SK-N-SH (cell line): Measurements from ENCODE around the gene ALDOA.

ENCODE experiments used
- CTCF ChIP-seq: fragments of 200-600 bp; sonication (generic); IDR thresholded peaks from 2 replicates; pipeline ENCODE4 v1.6.1; 2017; ENCODE audit warnings: antibody characterized with exemption, mild to moderate bottlenecking, moderate library complexity
- GATA2 ChIP-seq: sonication (generic); formaldehyde crosslinking; IDR thresholded peaks from 2 replicates; pipeline ENCODE4 v1.5.0; 2020; ENCODE audit warnings: mild to moderate bottlenecking, missing genetic modification reagents
- JUND ChIP-seq: IDR thresholded peaks from 2 replicates; pipeline ENCODE4 v1.4.0; 2012
- REST ChIP-seq: IDR thresholded peaks from 2 replicates; pipeline ENCODE4 v1.6.1; 2012; ENCODE audit warnings: mild to moderate bottlenecking, low read depth, low read length, moderate library complexity
- USF2 ChIP-seq: fragments of 150-350 bp; IDR thresholded peaks from 2 replicates; pipeline ENCODE4 v1.6.1; 2017; ENCODE audit warnings: antibody characterized with exemption, low read length, low read depth, borderline replicate concordance
- ZBTB33 ChIP-seq: IDR thresholded peaks from 2 replicates; pipeline ENCODE4 v1.4.0; 2012; ENCODE audit warnings: low read depth, borderline replicate concordance

- TF ChIP-seq CTCF (no peak), USF2 (no peak), REST (no peak), GATA2 (CRISPR knock-in tag) (no peak), ZBTB33 (no peak), JUND (no peak)
Observed at GRCh38 chr16:30031477-30031918, 34.1 kb upstream of the ALDOA start.
